Esophagus squamous epithelium (tissue), 5 donors: Measurements from ENCODE around the gene TMEM38A. TPM values are rescaled to one million over a fixed set of nuclear protein-coding genes. Genes with fewer than 3 reads are reported as not detected.

Source experiments
- DNase-seq: peaks from one replicate; lab custom pipeline; 2025; lab: John Stamatoyannopoulos, UW
- H3K27ac ChIP-seq, 4 donors: fragments of 200-600 bp; sonication (generic); one replicate each; pipeline ENCODE4 v1.5.1; 2016 to 2019; ENCODE audit warnings: mild to moderate bottlenecking in 1 of 4
- H3K27me3 ChIP-seq, 4 donors: fragments of 200-600 bp; sonication (generic); 1 replicate in 3 of 4; 2 replicates in 1 of 4; pipeline versions ENCODE4 v1.5.1 to v1.6.0; 2017 to 2021; ENCODE audit warnings: antibody characterized with exemption in 1 of 4
- H3K36me3 ChIP-seq, 3 donors: fragments of 200-600 bp; sonication (generic); one replicate each; pipeline ENCODE4 v1.5.1; 2016 to 2019
- H3K4me1 ChIP-seq, 3 donors: fragments of 200-600 bp; sonication (generic); one replicate each; pipeline ENCODE4 v1.5.1; 2017 to 2019
- H3K4me3 ChIP-seq, 4 donors: fragments of 200-600 bp; sonication (generic); 1 replicate in 3 of 4; 2 replicates in 1 of 4; pipeline ENCODE4 v1.5.1; 2016 to 2019; ENCODE audit warnings: mild to moderate bottlenecking in 2 of 4, moderate library complexity in 1 of 4
- H3K9me3 ChIP-seq, 3 donors: fragments of 200-600 bp; sonication (generic); one replicate each; pipeline ENCODE4 v1.5.1; 2016 to 2019
- POLR2A ChIP-seq, 4 donors: fragments of 450-650 bp; IDR thresholded peaks; one replicate each; pipeline ENCODE4 v1.6.1; 2017; ENCODE audit warnings: antibody characterized with exemption in 4 of 4, mild to moderate bottlenecking in 4 of 4, moderate library complexity in 3 of 4
- WGBS, 2 donors: methylation state at CpG; one replicate each; pipeline ENCODE4 v1.1.5; 2018; 5-methylcytosine and 5-hydroxymethylcytosine counted together
- intact Hi-C: fragments of 100-400 bp; cut with DNase I; formaldehyde crosslinking; loops from one replicate; pipeline ENCODE4 v1.15.0; 2022
- total RNA-seq, 4 donors: library from RNA; depleted of rRNA; stranded (reverse); fragments of >200 nt; gene quantifications; one replicate each; pipeline ENCODE4 v1.1.0, GENCODE V29; 2016
- TF ChIP-seq, protein P1 (sequence below), 6 experiments: fragments of 450-650 bp in 4 of 6; fragments of 200-600 bp in 2 of 6; sonication (generic) in 2 of 6; IDR thresholded peaks; one replicate each; pipeline ENCODE4 v1.5.1; 2016 to 2019; ENCODE audit warnings: antibody characterized with exemption in 6 of 6, mild to moderate bottlenecking in 4 of 6, moderate library complexity in 4 of 6
- donor health status: DM: yes; HTN: yes; CAD: no.

Gene TMEM38A
- total RNA-seq, 4 donors from 2014 or later, result 2.0 to 5.6 (median 2.7) TPM

DNA sequence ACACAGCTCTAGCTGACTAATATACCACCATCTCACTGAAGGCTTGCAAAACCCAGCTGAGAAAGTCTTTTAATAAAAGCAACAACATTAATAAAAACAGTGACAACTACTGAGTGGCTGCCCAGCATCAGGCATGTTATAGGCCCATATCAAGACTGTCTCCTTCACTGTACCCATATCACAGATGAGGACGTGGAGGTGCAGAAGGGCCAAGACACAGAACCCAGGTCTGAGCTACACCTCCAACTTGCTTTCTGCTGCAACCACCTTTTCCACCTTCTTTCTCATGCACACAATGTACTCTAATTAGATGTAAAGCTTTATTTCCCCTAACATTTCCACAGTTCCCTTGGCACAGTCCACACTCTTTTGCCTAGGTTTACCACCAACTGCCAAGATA lies 22.3 kb upstream of the TMEM38A start:
- WGBS, 2 donors, result 90 to 100% methylated on average over 1 of the region's 1 CpG
- Histone ChIP-seq H3K4me3 (no peak overlapping the region), H3K4me1 (no peaks in the 10 kb centered on the region), H3K36me3 (peaks cover 14 to 100% (median 25%) of the 10 kb centered on the region in 3 donors), H3K27me3 (no peaks in the 10 kb centered on the region), H3K9me3 (no peaks in the 10 kb centered on the region), H3K27ac (no peak overlapping the region)
- no peak for TF ChIP-seq POLR2A (IDR thresholded peaks at IDR 0.05)
- TF ChIP-seq, protein P1, sequence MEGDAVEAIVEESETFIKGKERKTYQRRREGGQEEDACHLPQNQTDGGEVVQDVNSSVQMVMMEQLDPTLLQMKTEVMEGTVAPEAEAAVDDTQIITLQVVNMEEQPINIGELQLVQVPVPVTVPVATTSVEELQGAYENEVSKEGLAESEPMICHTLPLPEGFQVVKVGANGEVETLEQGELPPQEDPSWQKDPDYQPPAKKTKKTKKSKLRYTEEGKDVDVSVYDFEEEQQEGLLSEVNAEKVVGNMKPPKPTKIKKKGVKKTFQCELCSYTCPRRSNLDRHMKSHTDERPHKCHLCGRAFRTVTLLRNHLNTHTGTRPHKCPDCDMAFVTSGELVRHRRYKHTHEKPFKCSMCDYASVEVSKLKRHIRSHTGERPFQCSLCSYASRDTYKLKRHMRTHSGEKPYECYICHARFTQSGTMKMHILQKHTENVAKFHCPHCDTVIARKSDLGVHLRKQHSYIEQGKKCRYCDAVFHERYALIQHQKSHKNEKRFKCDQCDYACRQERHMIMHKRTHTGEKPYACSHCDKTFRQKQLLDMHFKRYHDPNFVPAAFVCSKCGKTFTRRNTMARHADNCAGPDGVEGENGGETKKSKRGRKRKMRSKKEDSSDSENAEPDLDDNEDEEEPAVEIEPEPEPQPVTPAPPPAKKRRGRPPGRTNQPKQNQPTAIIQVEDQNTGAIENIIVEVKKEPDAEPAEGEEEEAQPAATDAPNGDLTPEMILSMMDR (IDR thresholded peaks at IDR 0.05), result no peak
- intact Hi-C loops, result no loop called here
- no peak for DNase-seq

DNA sequence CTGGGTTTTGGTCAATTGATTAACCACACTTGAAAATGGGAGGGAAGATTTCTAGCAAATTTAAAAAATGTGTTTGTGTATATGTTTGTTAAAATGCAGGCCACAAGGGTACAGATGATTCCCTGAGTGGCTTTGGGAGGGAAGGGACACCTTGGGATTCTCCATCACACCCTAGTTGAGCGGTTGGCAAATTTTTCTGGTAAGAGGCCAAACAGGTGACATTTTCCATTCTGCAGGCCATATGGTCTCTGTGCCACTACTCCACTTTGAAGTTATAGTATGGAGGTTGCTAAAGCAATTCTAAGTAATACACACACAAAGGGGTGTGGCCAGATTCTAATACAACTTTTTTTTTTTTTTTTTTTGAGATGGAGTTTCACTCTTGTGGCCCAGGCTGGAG lies 20.0 kb upstream of the TMEM38A start:
- 92 to 96% methylated on average over 1 of the region's 1 CpG for WGBS, 2 donors
- Histone ChIP-seq H3K9me3 (no peaks in the 10 kb centered on the region), H3K36me3 (peaks cover 14 to 100% (median 36%) of the 10 kb centered on the region in 3 donors), H3K27me3 (no peaks in the 10 kb centered on the region), H3K4me3 (no peak overlapping the region), H3K27ac (no peak overlapping the region), H3K4me1 (no peaks in the 10 kb centered on the region)
- DNase-seq, result no peak
- TF ChIP-seq POLR2A (IDR thresholded peaks at IDR 0.05), result no peak
- TF ChIP-seq, protein P1 (IDR thresholded peaks at IDR 0.05), result no peak
- intact Hi-C loops, result no loop called here

DNA sequence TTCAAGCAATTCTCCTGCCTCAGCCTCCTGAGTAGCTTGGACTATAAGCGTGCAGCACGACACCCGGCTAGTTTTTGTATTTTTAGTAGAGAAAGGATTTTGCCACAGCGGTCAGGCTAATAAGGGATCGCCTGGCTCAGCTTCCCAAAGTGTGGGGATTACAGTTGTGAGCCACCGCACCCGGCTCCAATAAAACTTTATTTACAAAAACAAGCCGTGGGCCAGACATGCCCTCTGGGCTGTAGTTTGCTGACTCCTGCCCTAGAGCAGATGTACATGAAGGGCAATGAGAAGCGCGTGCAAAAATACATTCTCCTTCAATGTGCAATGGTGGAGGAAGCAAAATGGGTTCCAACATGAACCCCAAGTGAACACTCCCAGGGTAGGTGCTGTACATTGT lies 19.2 kb upstream of the TMEM38A start:
- Histone ChIP-seq H3K9me3 (no peaks in the 10 kb centered on the region), H3K27ac (no peak overlapping the region), H3K4me3 (no peak overlapping the region), H3K27me3 (no peaks in the 10 kb centered on the region), H3K4me1 (no peaks in the 10 kb centered on the region), H3K36me3 (peaks cover 14 to 100% (median 40%) of the 10 kb centered on the region in 3 donors)
- no peak for DNase-seq
- TF ChIP-seq, protein P1 (IDR thresholded peaks at IDR 0.05), result no peak
- TF ChIP-seq POLR2A (IDR thresholded peaks at IDR 0.05), result no peak
- 90 to 92% methylated on average over 6 to 10 of the region's 10 CpGs for WGBS, 2 donors
- intact Hi-C loops, result no loop called here

DNA sequence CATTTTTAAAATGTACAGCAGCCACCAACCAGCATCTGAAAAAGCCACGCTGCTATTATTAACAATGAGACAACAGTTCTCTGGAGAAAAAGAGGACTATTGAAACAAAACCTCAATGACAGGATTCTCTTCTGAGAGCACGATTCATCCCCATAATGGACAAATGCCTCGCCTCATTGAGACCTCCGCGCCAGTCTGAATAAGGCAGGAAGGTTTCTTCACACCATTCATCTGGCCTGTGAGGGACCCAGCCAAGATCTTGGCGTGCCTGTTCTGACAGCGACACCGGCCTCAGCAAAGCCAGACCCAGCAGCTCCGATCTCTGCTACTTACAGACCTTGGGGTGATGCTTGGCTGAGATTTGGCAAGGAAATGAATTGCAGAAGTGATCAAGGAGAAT lies 15.8 kb upstream of the TMEM38A start:
- Histone ChIP-seq H3K9me3 (no peaks in the 10 kb centered on the region), H3K36me3 (peaks cover 14 to 96% (median 37%) of the 10 kb centered on the region in 3 donors), H3K4me3 (no peak overlapping the region), H3K4me1 (peaks cover 0 to 11% (median 7%) of the 10 kb centered on the region in 3 donors), H3K27me3 (no peaks in the 10 kb centered on the region), H3K27ac (no peak overlapping the region)
- DNase-seq, result no peak
- intact Hi-C loops, result no loop called here
- TF ChIP-seq, protein P1 (IDR thresholded peaks at IDR 0.05), result no peak
- no peak for TF ChIP-seq POLR2A (IDR thresholded peaks at IDR 0.05)
- WGBS, 2 donors, result 90 to 99% methylated on average over 9 of the region's 9 CpGs

DNA sequence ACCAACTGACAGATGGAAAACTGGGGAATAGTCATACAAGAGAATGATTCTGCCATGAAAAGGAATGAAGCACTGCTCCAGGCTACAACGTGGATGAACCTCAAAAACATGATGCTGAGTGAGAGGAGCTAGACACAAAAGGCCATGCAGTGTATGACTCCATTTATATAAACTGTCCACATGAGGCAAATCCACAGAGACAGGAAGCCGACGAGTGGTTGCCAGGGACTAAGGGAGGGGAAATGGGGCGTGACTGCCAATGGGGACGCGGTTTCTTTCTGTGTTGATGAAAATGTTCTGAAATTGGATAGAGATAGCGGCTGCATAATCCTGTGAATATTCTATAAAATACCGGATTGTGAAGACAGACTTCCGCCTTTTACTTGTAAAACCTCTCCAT lies 11.2 kb upstream of the TMEM38A start:
- no peaks in the 10 kb centered on the region for H3K27me3 ChIP-seq
- DNase-seq, result no peak
- intact Hi-C loops, result no loop called here
- H3K27ac ChIP-seq, result peak overlapping the region in 1 of 4 donors; percentile 22
- peaks cover 13 to 96% (median 46%) of the 10 kb centered on the region in 3 donors for H3K36me3 ChIP-seq
- TF ChIP-seq POLR2A (IDR thresholded peaks at IDR 0.05), result no peak
- TF ChIP-seq, protein P1 (IDR thresholded peaks at IDR 0.05), result no peak
- peaks cover 0 to 22% (median 7%) of the 10 kb centered on the region in 3 donors for H3K4me1 ChIP-seq
- H3K9me3 ChIP-seq, result no peaks in the 10 kb centered on the region
- H3K4me3 ChIP-seq, result no peak overlapping the region
- WGBS, 2 donors, result 39 to 42% methylated on average over 9 of the region's 9 CpGs
